Globus pallidus (tissue), 1 donor: ENCODE measurements around the gene TCP11L2.

Experiments used
- DNase-seq: peaks from one replicate; pipeline ENCODE4 v3.0.0-alpha.2; 2015; ENCODE audit warnings: low spot score

Gene TCP11L2

GRCh38 chr12:106302401-106303201, at the start of gene TCP11L2:
TSS of gene TCP11L2 (plus strand) at chr12:106302733. CDS start at chr12:106311076, 8,343 bp downstream.
- DNase-seq = peak; percentile 91

GRCh38 chr12:106254724-106255123, 47.8 kb upstream of the TCP11L2 start:
- DNase-seq = no peak

GRCh38 chr12:106255493-106255892, 47.0 kb upstream of the TCP11L2 start:
- DNase-seq = no peak

- DNase-seq = no peak
These were observed 46.6 kb upstream of the TCP11L2 start for GRCh38 chr12:106255952-106256351.

GRCh38 chr12:106256524-106256923, 46.0 kb upstream of the TCP11L2 start:
- DNase-seq = no peak

- DNase-seq = no peak
These were observed 44.3 kb upstream of the TCP11L2 start for GRCh38 chr12:106258226-106258625.

- DNase-seq = no peak
These were observed 43.6 kb upstream of the TCP11L2 start for GRCh38 chr12:106258935-106259334.

- DNase-seq = no peak
These were observed 37.4 kb upstream of the TCP11L2 start for GRCh38 chr12:106265116-106265515.

- DNase-seq = no peak
These were observed 35.0 kb upstream of the TCP11L2 start for GRCh38 chr12:106267535-106267934.

GRCh38 chr12:106269150-106269771, 33.3 kb upstream of the TCP11L2 start:
- DNase-seq = no peak

- no peak for DNase-seq
These were observed 30.7 kb upstream of the TCP11L2 start for GRCh38 chr12:106271575-106272505.

- DNase-seq = no peak
These were observed 29.0 kb upstream of the TCP11L2 start for GRCh38 chr12:106273491-106273890.

GRCh38 chr12:106274012-106274411, 28.5 kb upstream of the TCP11L2 start:
- no peak for DNase-seq

- DNase-seq = no peak
These were observed 27.9 kb upstream of the TCP11L2 start for GRCh38 chr12:106274575-106275121.

GRCh38 chr12:106275458-106275857, 27.1 kb upstream of the TCP11L2 start:
- no peak for DNase-seq

- DNase-seq = no peak
These were observed 26.3 kb upstream of the TCP11L2 start for GRCh38 chr12:106276032-106276740.

GRCh38 chr12:106280106-106280505, 22.4 kb upstream of the TCP11L2 start:
- no peak for DNase-seq

- DNase-seq = no peak
These were observed 21.3 kb upstream of the TCP11L2 start for GRCh38 chr12:106281056-106281782.

GRCh38 chr12:106281804-106282203, 20.7 kb upstream of the TCP11L2 start:
- no peak for DNase-seq

GRCh38 chr12:106282457-106283097, 20.0 kb upstream of the TCP11L2 start:
- DNase-seq = no peak
